Renal cortex interstitium (tissue), 11 donors: ENCODE data around the gene AHNAK. TPM values are rescaled to one million over a fixed set of nuclear protein-coding genes. Genes with fewer than 3 reads are reported as not detected.
A peak's percentile ranks its signal among the peaks of the same experiment; 100 is the strongest.

Experiments used
- DNase-seq, 11 donors: peaks; one replicate each; pipeline ENCODE4 v3.0.0-alpha.2; 2013; ENCODE audit warnings: low read depth in 9 of 11, low spot score in 4 of 11; ENCODE audit errors: extremely low read depth in 1 of 11
- polyA plus RNA-seq, 3 donors: library from polyadenylated mRNA; unstranded; fragments of 120-200 nt; gene quantifications; one replicate each; pipeline ENCODE4 v1.2.1, GENCODE V29; 2013; ENCODE audit not compliant: insufficient read length in 3 of 3

AHNAK gene
- polyA plus RNA-seq, 3 donors, result 193 to 231 (median 198) TPM

GRCh38 chr11:62542750-62543567, 3.6 kb downstream of the AHNAK start:
- DNase-seq, result peak in 2 of 11 donors; percentile 50 to 56

GRCh38 chr11:62542111-62542745, 4.4 kb downstream of the AHNAK start:
- DNase-seq, result no peak

- DNase-seq, result no peak
Observed at GRCh38 chr11:62540804-62541701, 5.6 kb downstream of the AHNAK start.

- DNase-seq, result no peak
Observed at GRCh38 chr11:62539238-62539925, 7.2 kb downstream of the AHNAK start.

- DNase-seq, result no peak
Observed at GRCh38 chr11:62538470-62539237, 8.0 kb downstream of the AHNAK start.

- no peak for DNase-seq
Observed at GRCh38 chr11:62536301-62536957, 10.2 kb downstream of the AHNAK start.

GRCh38 chr11:62535802-62536201, 10.8 kb downstream of the AHNAK start:
- DNase-seq, result no peak

GRCh38 chr11:62534779-62535545, 11.6 kb downstream of the AHNAK start:
- DNase-seq, result no peak

- DNase-seq, result no peak
Observed at GRCh38 chr11:62532096-62532495, 14.5 kb downstream of the AHNAK start.

- DNase-seq, result no peak
Observed at GRCh38 chr11:62516736-62517371, 29.8 kb downstream of the AHNAK start.

GRCh38 chr11:62514151-62514550, 32.5 kb downstream of the AHNAK start:
- no peak for DNase-seq

- no peak for DNase-seq
Observed at GRCh38 chr11:62513626-62514025, 33.0 kb downstream of the AHNAK start.

- DNase-seq, result no peak
Observed at GRCh38 chr11:62512961-62513360, 33.6 kb downstream of the AHNAK start.

- peak in 10 of 11 donors; percentile 53 to 86 (median 66) for DNase-seq
Observed at GRCh38 chr11:62508336-62509058, 38.1 kb downstream of the AHNAK start.

- no peak for DNase-seq
Observed at GRCh38 chr11:62507125-62507422, 39.5 kb downstream of the AHNAK start.

GRCh38 chr11:62506413-62507124, 40.0 kb downstream of the AHNAK start:
- DNase-seq, result no peak
